ENCODE measurements around the gene PRIMA1.

- TF ChIP-seq CTCF (IDR thresholded peaks at IDR 0.05) = no peak
- no peak for TF ChIP-seq POLR2A (IDR thresholded peaks at IDR 0.05)
Measured at GRCh38 chr14:93780813-93781400, 7.4 kb downstream of the PRIMA1 start.

Measured in stomach (tissue), 4 donors.